ENCODE measurements around the gene NPTX1.

Gene NPTX1

GRCh38 chr17:80485846-80486245 is 9.4 kb upstream of the NPTX1 start:
- H3K4me2 ChIP-seq (ENCODE audit: low read length), result peak overlapping the region; percentile 34
- H3K27me3 ChIP-seq (ENCODE audit: control insufficient read depth, low read length), result peaks cover 12% of the 10 kb centered on the region
- no peaks in the 10 kb centered on the region for H3F3A ChIP-seq (ENCODE audit: control insufficient read depth, insufficient read depth)
- H3K9me2 ChIP-seq (replicated peaks; ENCODE audit: control insufficient read depth, low read length), result no peaks in the 10 kb centered on the region
- H4K20me1 ChIP-seq (ENCODE audit: control insufficient read depth, insufficient read depth, low read depth, low read length), result no peaks in the 10 kb centered on the region
- H3K4me3 ChIP-seq (ENCODE audit: low read length), result no peak overlapping the region
- H3K79me2 ChIP-seq (ENCODE audit: control insufficient read depth, low read length), result no peaks in the 10 kb centered on the region
- H3K9me3 ChIP-seq (ENCODE audit: control insufficient read depth, insufficient read depth, low read length), result no peaks in the 10 kb centered on the region
- no peak overlapping the region for H3K27ac ChIP-seq (ENCODE audit: low read depth, low read length)
- no peaks in the 10 kb centered on the region for H3K36me3 ChIP-seq (ENCODE audit: control insufficient read depth, low read length)
- peaks cover 10% of the 10 kb centered on the region for H3K4me1 ChIP-seq (ENCODE audit: control insufficient read depth, low read length)
- TF ChIP-seq CTCF (IDR thresholded peaks at IDR 0.05; ENCODE audit: low read depth, low read length, poor library complexity, severe bottlenecking) (no peak), EZH2phosphoT487 (IDR thresholded peaks at IDR 0.05; ENCODE audit: borderline replicate concordance, low read length) (no peak)

- H3K27ac ChIP-seq (ENCODE audit: low read depth, low read length), result no peak overlapping the region
- no peaks in the 10 kb centered on the region for H3K79me2 ChIP-seq (ENCODE audit: control insufficient read depth, low read length)
- H3K4me1 ChIP-seq (ENCODE audit: control insufficient read depth, low read length), result peaks cover 10% of the 10 kb centered on the region
- H3K4me3 ChIP-seq (ENCODE audit: low read length), result no peak overlapping the region
- H3K27me3 ChIP-seq (ENCODE audit: control insufficient read depth, low read length), result peaks cover 12% of the 10 kb centered on the region
- H4K20me1 ChIP-seq (ENCODE audit: control insufficient read depth, insufficient read depth, low read depth, low read length), result no peaks in the 10 kb centered on the region
- no peaks in the 10 kb centered on the region for H3F3A ChIP-seq (ENCODE audit: control insufficient read depth, insufficient read depth)
- no peaks in the 10 kb centered on the region for H3K36me3 ChIP-seq (ENCODE audit: control insufficient read depth, low read length)
- TF ChIP-seq CTCF (IDR thresholded peaks at IDR 0.05; ENCODE audit: low read depth, low read length, poor library complexity, severe bottlenecking), result no peak
- no peak for TF ChIP-seq EZH2phosphoT487 (IDR thresholded peaks at IDR 0.05; ENCODE audit: borderline replicate concordance, low read length)
- H3K9me3 ChIP-seq (ENCODE audit: control insufficient read depth, insufficient read depth, low read length), result no peaks in the 10 kb centered on the region
- H3K9me2 ChIP-seq (replicated peaks; ENCODE audit: control insufficient read depth, low read length), result no peaks in the 10 kb centered on the region
- no peak overlapping the region for H3K4me2 ChIP-seq (ENCODE audit: low read length)
These were observed 6.3 kb upstream of the NPTX1 start for GRCh38 chr17:80482555-80483308.

GRCh38 chr17:80482058-80482318 is 5.6 kb upstream of the NPTX1 start:
- no peaks in the 10 kb centered on the region for H3K79me2 ChIP-seq (ENCODE audit: control insufficient read depth, low read length)
- H3K4me1 ChIP-seq (ENCODE audit: control insufficient read depth, low read length), result peaks cover 10% of the 10 kb centered on the region
- no peaks in the 10 kb centered on the region for H3K9me3 ChIP-seq (ENCODE audit: control insufficient read depth, insufficient read depth, low read length)
- no peak overlapping the region for H3K4me3 ChIP-seq (ENCODE audit: low read length)
- H4K20me1 ChIP-seq (ENCODE audit: control insufficient read depth, insufficient read depth, low read depth, low read length), result no peaks in the 10 kb centered on the region
- H3K4me2 ChIP-seq (ENCODE audit: low read length), result no peak overlapping the region
- no peaks in the 10 kb centered on the region for H3K9me2 ChIP-seq (replicated peaks; ENCODE audit: control insufficient read depth, low read length)
- peaks cover 16% of the 10 kb centered on the region for H3K27me3 ChIP-seq (ENCODE audit: control insufficient read depth, low read length)
- H3K27ac ChIP-seq (ENCODE audit: low read depth, low read length), result no peak overlapping the region
- TF ChIP-seq EZH2phosphoT487 (IDR thresholded peaks at IDR 0.05; ENCODE audit: borderline replicate concordance, low read length) (no peak), CTCF (IDR thresholded peaks at IDR 0.05; ENCODE audit: low read depth, low read length, poor library complexity, severe bottlenecking) (no peak)
- no peaks in the 10 kb centered on the region for H3K36me3 ChIP-seq (ENCODE audit: control insufficient read depth, low read length)
- H3F3A ChIP-seq (ENCODE audit: control insufficient read depth, insufficient read depth), result no peaks in the 10 kb centered on the region

All from DOHH2 (cell line).